HFFc6 (cell line): ENCODE data around the gene UNKL. TPM values are rescaled to one million over a fixed set of nuclear protein-coding genes. Genes with fewer than 3 reads are reported as not detected.

Experiments
- DNase-seq: peaks from one replicate; pipeline ENCODE4 v3.0.0-alpha.2; 2018
- H3K27ac Mint-ChIP-seq: 2 replicates; pipeline ENCODE4 v1.8.0; 2020; ENCODE audit warnings: mild to moderate bottlenecking, mixed read lengths
- H3K27me3 Mint-ChIP-seq: 2 replicates; pipeline ENCODE4 v1.8.0; 2021; ENCODE audit warnings: mild to moderate bottlenecking, moderate library complexity, mixed read lengths; ENCODE audit not compliant: insufficient read depth
- H3K36me3 Mint-ChIP-seq: 2 replicates; pipeline ENCODE4 v1.8.0; 2021; ENCODE audit warnings: low read depth, mixed read lengths
- H3K4me1 Mint-ChIP-seq: 2 replicates; pipeline ENCODE4 v1.8.0; 2020; ENCODE audit warnings: low read depth, mixed read lengths
- H3K4me3 Mint-ChIP-seq: 2 replicates; pipeline ENCODE4 v1.8.0; 2020; ENCODE audit warnings: mild to moderate bottlenecking, moderate library complexity, mixed read lengths
- H3K9me3 Mint-ChIP-seq: 2 replicates; pipeline ENCODE4 v1.8.0; 2020; ENCODE audit warnings: mild to moderate bottlenecking, mixed read lengths
- total RNA-seq, 6 experiments: library from RNA; stranded (reverse); fragmentation: NEBNext Ultra II Directional; extraction: Animal tissue kit (Norgen Biotek cat#: 25700); gene quantifications; 2 replicates in 1 of 6; 3 replicates in 5 of 6; pipeline ENCODE4 v1.2.3, GENCODE V29; 2021
- TF ChIP-seq, protein P1 (sequence below): fragments of 200-600 bp; sonication (generic); IDR thresholded peaks from 2 replicates; pipeline ENCODE4 v1.5.0; 2021; ENCODE audit warnings: antibody characterized with exemption, mild to moderate bottlenecking

UNKL gene
- total RNA-seq, 6 experiments from 2014 or later: 15.0 to 22.6 (median 16.5) TPM

DNA sequence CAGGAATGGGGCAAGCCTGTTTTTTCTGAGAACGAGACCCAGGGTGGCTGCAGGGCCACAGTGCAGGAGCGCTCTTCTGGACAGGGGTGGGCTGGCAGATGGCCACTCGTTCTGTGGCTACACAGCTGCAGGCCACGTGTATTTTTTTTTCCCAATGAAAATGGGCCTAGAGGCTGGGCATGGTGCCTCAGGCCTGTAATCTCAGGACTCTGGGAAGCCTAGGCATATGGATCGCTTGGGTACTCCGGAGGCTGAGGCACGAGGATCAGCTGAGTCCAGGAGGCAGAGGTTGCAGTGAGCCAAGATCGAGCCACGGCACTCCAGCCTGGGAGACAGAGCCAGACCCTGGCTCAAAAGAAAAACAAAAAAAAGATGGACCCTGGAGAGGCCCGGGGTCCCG is 6.8 kb downstream of the UNKL start:
- no peaks in the 10 kb centered on the region for H3K4me1 Mint-ChIP-seq
- H3K36me3 Mint-ChIP-seq: no peaks in the 10 kb centered on the region
- no peaks in the 10 kb centered on the region for H3K9me3 Mint-ChIP-seq
- H3K4me3 Mint-ChIP-seq: peak overlapping the region; percentile 89
- DNase-seq: no peak
- H3K27ac Mint-ChIP-seq: peak overlapping the region; percentile 84
- no peaks in the 10 kb centered on the region; the same call in 1 of the 2 replicates for H3K27me3 Mint-ChIP-seq
- TF ChIP-seq, protein P1, sequence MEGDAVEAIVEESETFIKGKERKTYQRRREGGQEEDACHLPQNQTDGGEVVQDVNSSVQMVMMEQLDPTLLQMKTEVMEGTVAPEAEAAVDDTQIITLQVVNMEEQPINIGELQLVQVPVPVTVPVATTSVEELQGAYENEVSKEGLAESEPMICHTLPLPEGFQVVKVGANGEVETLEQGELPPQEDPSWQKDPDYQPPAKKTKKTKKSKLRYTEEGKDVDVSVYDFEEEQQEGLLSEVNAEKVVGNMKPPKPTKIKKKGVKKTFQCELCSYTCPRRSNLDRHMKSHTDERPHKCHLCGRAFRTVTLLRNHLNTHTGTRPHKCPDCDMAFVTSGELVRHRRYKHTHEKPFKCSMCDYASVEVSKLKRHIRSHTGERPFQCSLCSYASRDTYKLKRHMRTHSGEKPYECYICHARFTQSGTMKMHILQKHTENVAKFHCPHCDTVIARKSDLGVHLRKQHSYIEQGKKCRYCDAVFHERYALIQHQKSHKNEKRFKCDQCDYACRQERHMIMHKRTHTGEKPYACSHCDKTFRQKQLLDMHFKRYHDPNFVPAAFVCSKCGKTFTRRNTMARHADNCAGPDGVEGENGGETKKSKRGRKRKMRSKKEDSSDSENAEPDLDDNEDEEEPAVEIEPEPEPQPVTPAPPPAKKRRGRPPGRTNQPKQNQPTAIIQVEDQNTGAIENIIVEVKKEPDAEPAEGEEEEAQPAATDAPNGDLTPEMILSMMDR: no peak

DNA sequence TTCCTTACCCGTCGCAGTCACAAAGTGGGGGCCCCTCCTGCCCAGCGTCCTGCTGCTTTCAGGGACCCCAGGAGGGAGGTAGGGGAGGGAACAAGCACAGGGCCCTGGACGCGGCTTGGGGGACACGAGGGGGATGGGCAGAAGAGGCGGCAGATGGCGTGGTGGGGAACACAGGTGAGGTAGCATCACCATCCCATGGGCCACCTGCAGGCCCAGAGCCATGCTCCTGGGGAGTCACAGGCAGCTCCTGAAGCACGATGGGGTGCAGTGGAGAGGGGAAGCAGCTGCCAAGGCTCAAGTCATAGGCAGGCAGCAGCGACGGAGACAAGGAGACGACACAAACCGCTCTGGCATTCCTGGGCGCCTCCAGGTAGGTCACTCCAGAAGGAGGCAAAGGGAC is 10.8 kb downstream of the UNKL start:
- DNase-seq: no peak
- Mint-ChIP-seq H3K4me1 (no peaks in the 10 kb centered on the region), H3K9me3 (no peaks in the 10 kb centered on the region), H3K27ac (no peak overlapping the region), H3K27me3 (no peaks in the 10 kb centered on the region), H3K36me3 (no peaks in the 10 kb centered on the region), H3K4me3 (no peak overlapping the region)
- TF ChIP-seq, protein P1: no peak

DNA sequence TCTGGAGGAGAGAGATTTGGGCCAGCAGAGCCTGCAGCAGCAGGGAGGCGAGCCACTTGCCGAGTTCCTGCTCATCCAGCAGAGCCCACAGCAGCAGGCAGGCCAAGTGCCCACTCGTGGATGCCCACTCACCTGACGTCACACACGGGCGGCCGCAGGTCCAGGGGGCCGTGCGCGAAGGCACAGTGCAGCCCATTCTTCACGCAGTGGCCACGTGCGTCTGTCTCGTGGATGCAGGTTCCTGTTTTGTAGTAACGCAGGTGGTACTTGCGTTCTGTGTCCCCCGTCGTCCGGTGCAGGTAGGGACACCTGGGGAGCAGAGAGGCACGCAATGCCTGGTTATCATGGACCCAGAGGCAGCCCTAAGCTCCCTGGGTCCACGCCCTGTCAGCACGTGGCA is 11.5 kb downstream of the UNKL start:
- no peak for DNase-seq
- no peak overlapping the region for H3K4me3 Mint-ChIP-seq
- H3K4me1 Mint-ChIP-seq: no peaks in the 10 kb centered on the region
- TF ChIP-seq, protein P1: no peak
- H3K27ac Mint-ChIP-seq: no peak overlapping the region
- no peaks in the 10 kb centered on the region for H3K27me3 Mint-ChIP-seq
- no peaks in the 10 kb centered on the region for H3K9me3 Mint-ChIP-seq
- no peaks in the 10 kb centered on the region for H3K36me3 Mint-ChIP-seq

DNA sequence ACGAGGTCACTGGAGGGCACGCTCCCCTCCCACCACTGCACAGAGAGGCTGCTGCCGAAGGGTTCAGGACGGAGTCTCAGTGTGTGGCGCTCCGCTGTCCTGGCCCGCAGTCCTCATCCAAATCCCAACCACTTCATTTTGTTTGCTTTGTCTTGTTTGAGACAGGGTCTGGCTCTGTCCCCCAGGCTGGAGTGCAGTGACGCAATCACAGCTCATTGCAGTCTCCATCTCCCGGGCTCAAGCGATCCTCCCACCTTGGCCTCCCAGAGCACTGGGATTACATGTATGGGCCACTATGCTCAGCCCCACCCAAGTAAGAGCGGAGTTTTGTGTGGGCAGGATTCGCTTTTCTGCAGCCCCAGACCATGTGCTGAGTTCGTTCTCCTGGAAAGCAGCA is 12.7 kb downstream of the UNKL start:
- Mint-ChIP-seq H3K4me1 (no peaks in the 10 kb centered on the region), H3K9me3 (no peaks in the 10 kb centered on the region), H3K36me3 (no peaks in the 10 kb centered on the region), H3K27ac (no peak overlapping the region), H3K4me3 (no peak overlapping the region), H3K27me3 (no peaks in the 10 kb centered on the region)
- no peak for DNase-seq
- TF ChIP-seq, protein P1: no peak

DNA sequence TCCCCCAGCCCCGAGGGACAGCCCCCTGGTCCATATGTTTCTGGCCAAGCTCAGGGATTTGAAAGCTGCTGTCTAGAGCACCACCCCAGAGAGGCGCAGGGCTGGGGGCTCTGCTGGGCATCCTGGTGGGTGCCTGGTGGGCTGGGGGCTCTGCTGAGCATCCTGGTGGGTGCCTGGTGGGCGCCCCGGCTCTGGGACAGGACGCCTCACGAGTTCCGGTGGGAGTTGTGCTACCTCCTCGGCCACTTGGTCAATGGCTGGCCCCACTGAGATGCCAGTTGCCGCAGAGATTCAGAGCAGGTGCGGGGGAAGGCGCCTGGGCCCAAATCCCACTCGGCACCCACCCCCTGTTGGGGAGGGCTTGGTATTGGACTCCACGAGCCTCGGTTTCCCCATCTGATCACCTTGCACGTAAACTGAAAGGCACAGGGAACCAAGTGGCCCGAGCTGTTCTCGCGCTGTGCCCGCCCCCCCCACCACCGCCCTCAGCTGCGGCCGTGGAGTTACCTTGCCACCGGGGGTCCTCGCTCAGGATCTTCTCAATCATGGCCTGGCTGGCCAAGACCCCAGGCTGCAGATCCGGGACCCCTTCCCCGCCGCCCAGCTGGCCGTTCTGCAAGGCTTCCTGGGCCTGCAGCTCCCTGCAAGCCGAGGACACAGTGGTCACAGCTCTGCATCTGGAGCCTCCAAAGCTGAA is 13.3 kb downstream of the UNKL start:
- H3K4me1 Mint-ChIP-seq: no peaks in the 10 kb centered on the region
- no peak for DNase-seq
- no peaks in the 10 kb centered on the region for H3K27me3 Mint-ChIP-seq
- TF ChIP-seq, protein P1: no peak
- no peaks in the 10 kb centered on the region for H3K9me3 Mint-ChIP-seq
- H3K27ac Mint-ChIP-seq: no peak overlapping the region
- no peak overlapping the region for H3K4me3 Mint-ChIP-seq
- H3K36me3 Mint-ChIP-seq: no peaks in the 10 kb centered on the region
